ENCODE measurements around the gene CD244.

Gene CD244

DNA sequence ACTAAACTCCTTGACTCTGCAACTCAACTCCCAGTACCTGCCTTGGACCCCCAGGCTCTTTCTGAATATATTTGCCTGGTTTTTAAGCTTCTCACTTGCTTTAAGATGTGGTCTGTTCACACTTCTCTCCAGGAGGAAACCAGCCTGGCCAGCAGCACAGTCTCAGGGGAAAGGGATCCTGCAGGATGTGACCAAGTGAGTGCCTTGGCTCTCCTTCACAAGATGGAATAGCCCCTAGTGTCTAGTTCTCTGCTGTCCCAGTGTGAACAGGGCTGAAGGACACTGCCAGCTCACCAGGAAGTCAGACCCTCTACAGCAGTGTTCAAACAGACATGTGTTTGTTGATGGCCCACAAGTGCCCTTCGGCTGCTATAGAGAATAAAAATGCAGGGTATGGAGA is 32.9 kb downstream of the CD244 start:
- Histone ChIP-seq H3K27me3 (ENCODE audit: low read depth, low read length) (no peaks in the 10 kb centered on the region), H2AFZ (ENCODE audit: low read depth, low read length) (no peak overlapping the region), H3K36me3 (replicated peaks; ENCODE audit: low read depth, low read length) (no peaks in the 10 kb centered on the region), H3K4me1 (ENCODE audit: low read length) (no peaks in the 10 kb centered on the region), H3K4me2 (ENCODE audit: low read length) (no peak overlapping the region), H4K20me1 (ENCODE audit: insufficient read depth, low read length) (no peaks in the 10 kb centered on the region), H3K27ac (ENCODE audit: low read length) (no peak overlapping the region), H3K4me3 (ENCODE audit: low read length) (no peak overlapping the region), H3K79me2 (ENCODE audit: low read length) (no peaks in the 10 kb centered on the region), H3K9me3 (ENCODE audit: insufficient read depth, low read length) (no peaks in the 10 kb centered on the region), H3K9ac (ENCODE audit: low read length) (no peak overlapping the region)
- TF ChIP-seq, protein P1, sequence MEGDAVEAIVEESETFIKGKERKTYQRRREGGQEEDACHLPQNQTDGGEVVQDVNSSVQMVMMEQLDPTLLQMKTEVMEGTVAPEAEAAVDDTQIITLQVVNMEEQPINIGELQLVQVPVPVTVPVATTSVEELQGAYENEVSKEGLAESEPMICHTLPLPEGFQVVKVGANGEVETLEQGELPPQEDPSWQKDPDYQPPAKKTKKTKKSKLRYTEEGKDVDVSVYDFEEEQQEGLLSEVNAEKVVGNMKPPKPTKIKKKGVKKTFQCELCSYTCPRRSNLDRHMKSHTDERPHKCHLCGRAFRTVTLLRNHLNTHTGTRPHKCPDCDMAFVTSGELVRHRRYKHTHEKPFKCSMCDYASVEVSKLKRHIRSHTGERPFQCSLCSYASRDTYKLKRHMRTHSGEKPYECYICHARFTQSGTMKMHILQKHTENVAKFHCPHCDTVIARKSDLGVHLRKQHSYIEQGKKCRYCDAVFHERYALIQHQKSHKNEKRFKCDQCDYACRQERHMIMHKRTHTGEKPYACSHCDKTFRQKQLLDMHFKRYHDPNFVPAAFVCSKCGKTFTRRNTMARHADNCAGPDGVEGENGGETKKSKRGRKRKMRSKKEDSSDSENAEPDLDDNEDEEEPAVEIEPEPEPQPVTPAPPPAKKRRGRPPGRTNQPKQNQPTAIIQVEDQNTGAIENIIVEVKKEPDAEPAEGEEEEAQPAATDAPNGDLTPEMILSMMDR (IDR thresholded peaks at IDR 0.05; ENCODE audit: low read depth, low read length), result no peak
- no peak for TF ChIP-seq EZH2phosphoT487 (IDR thresholded peaks at IDR 0.05; ENCODE audit: low read depth)

DNA sequence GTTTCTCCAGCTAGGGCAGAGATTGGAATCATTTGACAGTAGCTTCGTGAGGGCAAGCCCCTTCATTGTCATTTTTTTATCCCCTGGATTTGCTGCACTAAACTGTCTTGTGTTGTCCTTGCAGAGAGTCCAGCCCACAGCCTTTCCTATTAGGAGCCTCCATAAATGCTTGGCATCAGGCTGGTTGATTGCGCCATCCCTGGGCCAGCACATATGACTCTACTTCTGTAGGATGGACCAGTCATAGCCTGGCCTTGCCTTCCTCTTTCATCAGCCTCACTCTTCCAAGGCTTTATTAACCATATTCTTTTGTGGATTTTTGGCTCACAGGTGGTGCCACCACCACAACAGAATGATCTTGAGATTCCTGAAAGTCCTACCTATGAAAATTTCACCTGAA is 35.3 kb downstream of the CD244 start:
- TF ChIP-seq, protein P1 (IDR thresholded peaks at IDR 0.05; ENCODE audit: low read depth, low read length), result no peak
- TF ChIP-seq EZH2phosphoT487 (IDR thresholded peaks at IDR 0.05; ENCODE audit: low read depth), result no peak
- no peaks in the 10 kb centered on the region for H3K27me3 ChIP-seq (ENCODE audit: low read depth, low read length)
- H2AFZ ChIP-seq (ENCODE audit: low read depth, low read length), result no peak overlapping the region
- H3K27ac ChIP-seq (ENCODE audit: low read length), result no peak overlapping the region
- H3K9ac ChIP-seq (ENCODE audit: low read length), result no peak overlapping the region
- no peak overlapping the region for H3K4me3 ChIP-seq (ENCODE audit: low read length)
- H3K36me3 ChIP-seq (replicated peaks; ENCODE audit: low read depth, low read length), result no peaks in the 10 kb centered on the region
- H3K4me1 ChIP-seq (ENCODE audit: low read length), result no peaks in the 10 kb centered on the region
- no peaks in the 10 kb centered on the region for H4K20me1 ChIP-seq (ENCODE audit: insufficient read depth, low read length)
- H3K79me2 ChIP-seq (ENCODE audit: low read length), result no peaks in the 10 kb centered on the region
- H3K9me3 ChIP-seq (ENCODE audit: insufficient read depth, low read length), result no peaks in the 10 kb centered on the region
- no peak overlapping the region for H3K4me2 ChIP-seq (ENCODE audit: low read length)

DNA sequence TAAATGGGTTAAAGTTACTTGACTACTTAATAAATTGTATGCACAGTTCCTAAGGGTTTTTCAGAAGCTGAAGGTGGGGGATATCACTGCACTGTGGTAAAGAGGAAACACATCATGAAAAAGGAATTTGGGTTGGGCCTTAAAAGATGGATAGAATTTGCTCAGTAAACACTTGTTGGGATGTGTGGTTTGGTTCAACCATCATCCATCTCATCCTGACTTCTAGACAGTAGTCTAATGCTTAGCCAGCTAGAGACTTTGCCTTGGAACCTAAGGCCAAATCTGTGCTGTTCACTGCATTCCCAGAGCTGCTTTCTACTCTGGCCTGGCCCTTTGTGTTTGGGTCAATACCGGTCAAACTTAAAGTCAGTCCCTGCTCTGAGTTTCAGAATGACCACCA is 36.1 kb downstream of the CD244 start:
- TF ChIP-seq, protein P1 (IDR thresholded peaks at IDR 0.05; ENCODE audit: low read depth, low read length), result no peak
- no peak for TF ChIP-seq EZH2phosphoT487 (IDR thresholded peaks at IDR 0.05; ENCODE audit: low read depth)
- Histone ChIP-seq H3K4me2 (ENCODE audit: low read length) (no peak overlapping the region), H4K20me1 (ENCODE audit: insufficient read depth, low read length) (no peaks in the 10 kb centered on the region), H3K9ac (ENCODE audit: low read length) (no peak overlapping the region), H3K9me3 (ENCODE audit: insufficient read depth, low read length) (no peaks in the 10 kb centered on the region), H3K27ac (ENCODE audit: low read length) (no peak overlapping the region), H2AFZ (ENCODE audit: low read depth, low read length) (no peak overlapping the region), H3K79me2 (ENCODE audit: low read length) (no peaks in the 10 kb centered on the region), H3K4me1 (ENCODE audit: low read length) (no peaks in the 10 kb centered on the region), H3K27me3 (ENCODE audit: low read depth, low read length) (no peaks in the 10 kb centered on the region), H3K36me3 (replicated peaks; ENCODE audit: low read depth, low read length) (no peaks in the 10 kb centered on the region), H3K4me3 (ENCODE audit: low read length) (no peak overlapping the region)

DNA sequence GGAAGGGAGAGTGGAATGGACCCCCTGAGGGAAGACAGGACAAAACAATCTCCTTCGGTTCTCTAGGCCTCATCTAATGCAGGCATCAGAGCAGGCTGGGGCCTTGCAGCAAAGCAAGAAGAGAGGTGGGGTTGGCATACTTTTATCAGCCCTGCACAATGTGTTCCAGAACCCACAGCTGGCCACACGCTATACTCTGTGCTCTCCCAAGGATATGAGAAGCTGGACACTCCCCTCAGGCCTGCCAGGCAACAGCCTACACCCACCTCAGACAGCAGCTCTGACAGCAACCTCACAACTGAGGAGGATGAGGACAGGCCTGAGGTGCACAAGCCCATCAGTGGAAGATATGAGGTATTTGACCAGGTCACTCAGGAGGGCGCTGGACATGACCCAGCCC is 39.4 kb downstream of the CD244 start:
- H3K27me3 ChIP-seq (ENCODE audit: low read depth, low read length), result no peaks in the 10 kb centered on the region
- TF ChIP-seq, protein P1 (IDR thresholded peaks at IDR 0.05; ENCODE audit: low read depth, low read length), result no peak
- TF ChIP-seq EZH2phosphoT487 (IDR thresholded peaks at IDR 0.05; ENCODE audit: low read depth), result no peak
- no peaks in the 10 kb centered on the region for H3K9me3 ChIP-seq (ENCODE audit: insufficient read depth, low read length)
- no peak overlapping the region for H3K4me2 ChIP-seq (ENCODE audit: low read length)
- no peaks in the 10 kb centered on the region for H3K4me1 ChIP-seq (ENCODE audit: low read length)
- H3K36me3 ChIP-seq (replicated peaks; ENCODE audit: low read depth, low read length), result no peaks in the 10 kb centered on the region
- no peak overlapping the region for H3K27ac ChIP-seq (ENCODE audit: low read length)
- H3K9ac ChIP-seq (ENCODE audit: low read length), result no peak overlapping the region
- no peaks in the 10 kb centered on the region for H4K20me1 ChIP-seq (ENCODE audit: insufficient read depth, low read length)
- no peak overlapping the region for H2AFZ ChIP-seq (ENCODE audit: low read depth, low read length)
- H3K4me3 ChIP-seq (ENCODE audit: low read length), result no peak overlapping the region
- H3K79me2 ChIP-seq (ENCODE audit: low read length), result no peaks in the 10 kb centered on the region

All from OCI-LY3 (cell line).